GM12878 (cell line): ENCODE data around the gene PCYOX1L. TPM values are rescaled to one million over a fixed set of nuclear protein-coding genes. Genes with fewer than 3 reads are reported as not detected.

ENCODE experiments used
- ATF7 ChIP-seq: fragments of 450-650 bp; IDR thresholded peaks from 2 replicates; pipeline ENCODE4 v1.6.1; 2016; ENCODE audit warnings: low read depth, mild to moderate bottlenecking
- FOS ChIP-seq: IDR thresholded peaks from 3 replicates; pipeline ENCODE4 v1.6.1; 2011; ENCODE audit warnings: borderline replicate concordance; ENCODE audit not compliant: insufficient read length; ENCODE audit errors: extremely low read depth
- JUND ChIP-seq: IDR thresholded peaks from 2 replicates; pipeline ENCODE4 v1.6.1; 2012; ENCODE audit warnings: low read depth, mild to moderate bottlenecking, low read length, improper control_type of control experiment, moderate library complexity
- KDM1A ChIP-seq: fragments of 200-600 bp; sonication (generic); IDR thresholded peaks from 2 replicates; pipeline ENCODE4 v1.6.1; 2016; ENCODE audit warnings: borderline replicate concordance
- MAX ChIP-seq: IDR thresholded peaks from 2 replicates; pipeline ENCODE4 v1.6.1; 2012; ENCODE audit warnings: low read depth, low read length, improper control_type of control experiment
- MEF2A ChIP-seq: IDR thresholded peaks from 2 replicates; pipeline ENCODE4 v1.6.1; 2011; ENCODE audit warnings: low read depth, mild to moderate bottlenecking, low read length, moderate library complexity; ENCODE audit not compliant: insufficient read depth
- NFIC ChIP-seq: IDR thresholded peaks from 2 replicates; pipeline ENCODE4 v1.6.1; 2012; ENCODE audit warnings: low read depth, mild to moderate bottlenecking, inconsistent platforms, low read length, moderate library complexity
- PML ChIP-seq: IDR thresholded peaks from 2 replicates; pipeline ENCODE4 v1.6.1; 2012; ENCODE audit warnings: low read length, inconsistent platforms
- POLR2AphosphoS2 ChIP-seq: IDR thresholded peaks from 2 replicates; pipeline ENCODE4 v1.6.1; 2011; ENCODE audit warnings: low read depth, mild to moderate bottlenecking, low read length, improper control_type of control experiment, moderate library complexity
- RUNX3 ChIP-seq: IDR thresholded peaks from 2 replicates; pipeline ENCODE4 v1.6.1; 2012; ENCODE audit warnings: low read length, inconsistent platforms
- SIX5 ChIP-seq: IDR thresholded peaks from 2 replicates; pipeline ENCODE4 v1.6.1; 2011; ENCODE audit warnings: mild to moderate bottlenecking, low read depth, low read length, moderate library complexity; ENCODE audit not compliant: severe bottlenecking
- WRNIP1 ChIP-seq: IDR thresholded peaks from 2 replicates; pipeline ENCODE4 v1.6.1; 2011; ENCODE audit warnings: low read depth, low read length, improper control_type of control experiment, borderline replicate concordance
- ZBTB11 ChIP-seq: fragments of 450-650 bp; formaldehyde crosslinking; IDR thresholded peaks from 2 replicates; pipeline ENCODE4 v1.5.0; 2022; ENCODE audit warnings: mild to moderate bottlenecking, missing genetic modification characterization
- ZBTB33 ChIP-seq: fragments of 450-650 bp; IDR thresholded peaks from 2 replicates; pipeline ENCODE4 v1.6.1; 2017; ENCODE audit warnings: mild to moderate bottlenecking
- ZBTB4 ChIP-seq: fragments of 450-650 bp; formaldehyde crosslinking; IDR thresholded peaks from 2 replicates; pipeline ENCODE4 v1.4.0; 2022; ENCODE audit warnings: mild to moderate bottlenecking, moderate library complexity
- ZNF217 ChIP-seq: fragments of 450-650 bp; IDR thresholded peaks from 2 replicates; pipeline ENCODE4 v1.6.1; 2017; ENCODE audit warnings: antibody characterized with exemption, mild to moderate bottlenecking
- polyA plus RNA-seq, 11 experiments: library from polyadenylated mRNA; depleted of rRNA in 4 of 11; unstranded in 6 of 11; stranded (reverse) in 5 of 11; fragments of >200 nt; fragmentation: Nextera tagmentation in 4 of 11; fragmentation: Illumina TruSeq in 1 of 11; extraction: Ambion mirVana in 4 of 11; extraction: Trizol in 1 of 11; gene quantifications; 1 replicate in 1 of 11; 2 replicates in 10 of 11; pipeline versions ENCODE4 v1.2.1 to v1.2.3, GENCODE V29; 2011 to 2016; ENCODE audit warnings: inconsistent platforms in 2 of 11, missing spikeins in 2 of 11, low read depth in 1 of 11
- total RNA-seq, 4 experiments: library from RNA; depleted of rRNA in 3 of 4; stranded (reverse); fragments of >200 nt in 3 of 4; fragmentation: Illumina TruSeq in 1 of 4; extraction: Trizol in 1 of 4; gene quantifications; 2 replicates each; pipeline versions ENCODE4 v1.2.1 to v1.2.3, GENCODE V29; 2013 to 2021

PCYOX1L gene
- total and polyA plus RNA-seq, 10 of the 15 experiments (the other 5 are each of a cell fraction or from before 2014, with no cell fraction given), result 2.9 to 17.0 (median 12.9) TPM

- TF ChIP-seq POLR2AphosphoS2 (peak; percentile 88; the same call in 1 of the 2 replicates), ZBTB33 (no peak), NFIC (no peak), WRNIP1 (no peak; the same call in 1 of the 2 replicates), PML (peak; percentile 92), KDM1A (no peak), ATF7 (no peak; the same call in 1 of the 2 replicates), MEF2A (peak; percentile 70; the same call in 1 of the 2 replicates), ZNF217 (peak; percentile 71; the same call in 1 of the 2 replicates), RUNX3 (peak; percentile 55), SIX5 (peak; percentile 56), MAX (peak; percentile 67; the same call in 1 of the 2 replicates), JUND (no peak), ZBTB4 (no peak), FOS (no peak), ZBTB11 (peak; percentile 85)
Measured at GRCh38 chr5:149345147-149345891, 12.5 kb upstream of the PCYOX1L start, which contains the start of gene GRPEL2 (continued).
